Vagina (tissue), 2 donors: Measurements from ENCODE around the gene PARVB.

Experiments
- POLR2A ChIP-seq, 2 donors: fragments of 450-650 bp; IDR thresholded peaks; one replicate each; pipeline ENCODE4 v1.6.1; 2017; ENCODE audit warnings: antibody characterized with exemption in 2 of 2, mild to moderate bottlenecking in 2 of 2, moderate library complexity in 2 of 2
- TF ChIP-seq, protein P1 (sequence below), 3 experiments: fragments of 450-650 bp in 2 of 3; fragments of 200-600 bp in 1 of 3; sonication (generic) in 1 of 3; IDR thresholded peaks; one replicate each; pipeline ENCODE4 v1.5.1; 2017 to 2019; ENCODE audit warnings: antibody characterized with exemption in 3 of 3, mild to moderate bottlenecking in 2 of 3, moderate library complexity in 2 of 3

DNA sequence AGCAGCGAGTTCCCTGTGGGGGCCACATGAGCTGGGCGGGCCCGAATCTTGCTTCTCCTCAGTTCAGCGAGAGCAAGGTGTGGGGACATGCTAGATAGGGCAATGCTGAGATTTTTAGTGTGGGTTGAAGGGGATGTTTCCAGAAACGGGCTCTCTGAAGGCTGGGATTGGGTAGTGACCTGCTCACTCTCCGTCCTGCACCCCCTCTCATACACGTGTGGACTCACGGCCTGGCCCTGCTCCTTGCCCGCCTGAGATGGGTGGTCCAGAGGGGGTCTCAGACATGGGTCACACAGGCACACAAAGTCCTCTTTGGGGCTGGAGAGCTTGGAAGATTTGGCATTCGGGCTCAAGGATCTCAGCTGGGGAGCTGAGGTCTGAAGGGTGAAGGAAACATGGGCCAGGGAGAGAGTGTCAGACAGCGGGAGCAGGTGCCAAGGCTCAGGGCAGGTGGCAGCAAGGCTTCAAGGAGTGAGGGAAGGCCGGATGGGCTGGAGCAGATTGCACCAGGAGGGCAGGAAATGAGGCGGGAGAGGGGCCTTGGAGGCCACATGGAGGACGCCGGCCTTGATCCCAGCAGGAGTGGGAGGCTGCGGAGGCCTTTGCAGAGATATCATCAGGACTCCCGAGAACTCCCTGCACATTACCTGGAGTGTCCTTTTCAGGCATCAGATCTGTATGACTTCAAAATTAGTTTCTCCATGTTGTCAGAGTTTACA, 74.1 kb downstream of the PARVB start:
- TF ChIP-seq POLR2A (IDR thresholded peaks at IDR 0.05): no peak
- TF ChIP-seq, protein P1, sequence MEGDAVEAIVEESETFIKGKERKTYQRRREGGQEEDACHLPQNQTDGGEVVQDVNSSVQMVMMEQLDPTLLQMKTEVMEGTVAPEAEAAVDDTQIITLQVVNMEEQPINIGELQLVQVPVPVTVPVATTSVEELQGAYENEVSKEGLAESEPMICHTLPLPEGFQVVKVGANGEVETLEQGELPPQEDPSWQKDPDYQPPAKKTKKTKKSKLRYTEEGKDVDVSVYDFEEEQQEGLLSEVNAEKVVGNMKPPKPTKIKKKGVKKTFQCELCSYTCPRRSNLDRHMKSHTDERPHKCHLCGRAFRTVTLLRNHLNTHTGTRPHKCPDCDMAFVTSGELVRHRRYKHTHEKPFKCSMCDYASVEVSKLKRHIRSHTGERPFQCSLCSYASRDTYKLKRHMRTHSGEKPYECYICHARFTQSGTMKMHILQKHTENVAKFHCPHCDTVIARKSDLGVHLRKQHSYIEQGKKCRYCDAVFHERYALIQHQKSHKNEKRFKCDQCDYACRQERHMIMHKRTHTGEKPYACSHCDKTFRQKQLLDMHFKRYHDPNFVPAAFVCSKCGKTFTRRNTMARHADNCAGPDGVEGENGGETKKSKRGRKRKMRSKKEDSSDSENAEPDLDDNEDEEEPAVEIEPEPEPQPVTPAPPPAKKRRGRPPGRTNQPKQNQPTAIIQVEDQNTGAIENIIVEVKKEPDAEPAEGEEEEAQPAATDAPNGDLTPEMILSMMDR (IDR thresholded peaks at IDR 0.05): no peak
